HG02759 (cell line): Measurements from ENCODE around the gene NAALAD2.
"Not testable (repeated sequence)": the region's sequence is repeated elsewhere in the genome, so short reads cannot be mapped to it uniquely, and the experiment has no call there.

ENCODE experiments used
- ATAC-seq: cut with Tn5 transposase; IDR thresholded peaks from one replicate; pipeline ENCODE4 v1.9.1; 2021; ENCODE audit warnings: mild to moderate bottlenecking, moderate library complexity; ENCODE audit not compliant: unreplicated experiment

NAALAD2 gene

GRCh38 chr11:90239967-90240636 lies 105.6 kb downstream of the NAALAD2 start:
- not testable (repeated sequence) for ATAC-seq

GRCh38 chr11:90241414-90241813 lies 107.0 kb downstream of the NAALAD2 start:
- no peak for ATAC-seq
